ENCODE results near the gene RAB9A. TPM values are rescaled to one million over a fixed set of nuclear protein-coding genes. Genes with fewer than 3 reads are reported as not detected.
A peak's percentile ranks its signal among the peaks of the same experiment; 100 is the strongest.
"Not testable (repeated sequence)": the region's sequence is repeated elsewhere in the genome, so short reads cannot be mapped to it uniquely, and the experiment has no call there.

Gene RAB9A
- total and polyA plus RNA-seq, 2 donors from 2014 or later: 31.1 to 33.7 TPM

GRCh38 chrX:13676885-13677284, 12.0 kb upstream of the RAB9A start:
- Histone ChIP-seq H3K9me3 (ENCODE audit: control insufficient read depth in 2 of 3, insufficient read depth in 1 of 3, low read length in 3 of 3) (no peaks in the 10 kb centered on the region), H3K36me3 (ENCODE audit: control insufficient read depth in 2 of 3, insufficient read depth in 3 of 3, low read length in 3 of 3) (no peaks in the 10 kb centered on the region), H3K4me1 (ENCODE audit: control insufficient read depth in 2 of 3, insufficient read depth in 2 of 3, low read depth in 1 of 3, low read length in 3 of 3) (no peaks in the 10 kb centered on the region), H3K27me3 (ENCODE audit: control insufficient read depth, insufficient read depth, low read length) (peaks cover 4% of the 10 kb centered on the region), H3K27ac (ENCODE audit: low read depth in 2 of 2, low read length in 2 of 2) (no peak overlapping the region), H3K9ac (ENCODE audit: low read length in 3 of 3) (no peak overlapping the region), H3K4me3 (ENCODE audit: low read length in 3 of 3) (no peak overlapping the region)
- TF ChIP-seq CTCF (IDR thresholded peaks at IDR 0.05; ENCODE audit: borderline replicate concordance, extremely low read depth, insufficient read depth): no peak
- intact Hi-C loops (cut with DNase I): no loop called here
- peak; percentile 21 for FAIRE-seq
- DNase-seq: no peak

GRCh38 chrX:13679700-13680099, 9.2 kb upstream of the RAB9A start:
- intact Hi-C loops (cut with DNase I); DNase-seq; H3K9ac ChIP-seq (ENCODE audit: low read length in 3 of 3); H3K9me3 ChIP-seq (ENCODE audit: control insufficient read depth in 2 of 3, insufficient read depth in 1 of 3, low read length in 3 of 3); H3K4me3 ChIP-seq (ENCODE audit: low read length in 3 of 3); H3K27me3 ChIP-seq (ENCODE audit: control insufficient read depth, insufficient read depth, low read length); H3K36me3 ChIP-seq (ENCODE audit: control insufficient read depth in 2 of 3, insufficient read depth in 3 of 3, low read length in 3 of 3); H3K27ac ChIP-seq (ENCODE audit: low read depth in 2 of 2, low read length in 2 of 2); FAIRE-seq; H3K4me1 ChIP-seq (ENCODE audit: control insufficient read depth in 2 of 3, insufficient read depth in 2 of 3, low read depth in 1 of 3, low read length in 3 of 3): not testable (repeated sequence)

- Histone ChIP-seq H3K27me3 (ENCODE audit: control insufficient read depth, insufficient read depth, low read length) (peaks cover 3% of the 10 kb centered on the region), H3K4me1 (ENCODE audit: control insufficient read depth in 2 of 3, insufficient read depth in 2 of 3, low read depth in 1 of 3, low read length in 3 of 3) (no peaks in the 10 kb centered on the region), H3K4me3 (ENCODE audit: low read length in 3 of 3) (no peak overlapping the region), H3K27ac (ENCODE audit: low read depth in 2 of 2, low read length in 2 of 2) (no peak overlapping the region), H3K36me3 (ENCODE audit: control insufficient read depth in 2 of 3, insufficient read depth in 3 of 3, low read length in 3 of 3) (no peaks in the 10 kb centered on the region), H3K9me3 (ENCODE audit: control insufficient read depth in 2 of 3, insufficient read depth in 1 of 3, low read length in 3 of 3) (no peaks in the 10 kb centered on the region), H3K9ac (ENCODE audit: low read length in 3 of 3) (no peak overlapping the region)
- DNase-seq (no peak), FAIRE-seq (no peak)
- no peak for TF ChIP-seq CTCF (IDR thresholded peaks at IDR 0.05; ENCODE audit: borderline replicate concordance, extremely low read depth, insufficient read depth)
- intact Hi-C loops (cut with DNase I): no loop called here
Observed at GRCh38 chrX:13681595-13681994, 7.3 kb upstream of the RAB9A start.

GRCh38 chrX:13684361-13684760, 4.6 kb upstream of the RAB9A start:
- no peak for TF ChIP-seq CTCF (IDR thresholded peaks at IDR 0.05; ENCODE audit: borderline replicate concordance, extremely low read depth, insufficient read depth)
- no peak for FAIRE-seq

More at GRCh38 chrX:13684361-13684760, 4.6 kb upstream of the RAB9A start:
- Histone ChIP-seq H3K9ac (ENCODE audit: low read length in 3 of 3) (no peak overlapping the region), H3K9me3 (ENCODE audit: control insufficient read depth in 2 of 3, insufficient read depth in 1 of 3, low read length in 3 of 3) (no peaks in the 10 kb centered on the region), H3K36me3 (ENCODE audit: control insufficient read depth in 2 of 3, insufficient read depth in 3 of 3, low read length in 3 of 3) (no peaks in the 10 kb centered on the region), H3K4me3 (ENCODE audit: low read length in 3 of 3) (no peak overlapping the region), H3K27ac (ENCODE audit: low read depth in 2 of 2, low read length in 2 of 2) (no peak overlapping the region), H3K4me1 (ENCODE audit: control insufficient read depth in 2 of 3, insufficient read depth in 2 of 3, low read depth in 1 of 3, low read length in 3 of 3) (no peaks in the 10 kb centered on the region), H3K27me3 (ENCODE audit: control insufficient read depth, insufficient read depth, low read length) (peaks cover 19% of the 10 kb centered on the region)
- DNase-seq: no peak
- intact Hi-C loops (cut with DNase I): no loop called here

Data from kidney (tissue), 14 donors.